ENCODE results near the gene RRAD.

DNA sequence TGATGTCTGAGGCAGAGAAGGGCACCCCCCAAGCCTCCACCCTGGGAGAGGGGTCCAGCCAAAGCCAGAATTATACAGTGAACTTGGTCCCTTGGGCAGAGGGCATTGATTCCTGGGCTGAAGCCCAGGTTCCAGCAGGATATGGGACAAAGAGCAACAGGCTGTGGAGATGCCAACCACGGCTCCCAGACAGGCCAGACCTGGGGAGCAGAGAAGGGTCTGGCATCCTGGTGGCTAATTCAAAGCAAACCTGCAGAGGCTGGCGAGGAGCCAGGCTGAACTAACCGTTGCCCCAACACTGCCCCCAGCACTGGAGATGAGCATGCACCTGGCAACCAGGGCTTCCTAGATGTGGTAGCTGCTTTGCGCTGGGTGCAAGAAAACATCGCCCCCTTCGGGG is 38.7 kb upstream of the RRAD start:
- TF ChIP-seq, protein P1, sequence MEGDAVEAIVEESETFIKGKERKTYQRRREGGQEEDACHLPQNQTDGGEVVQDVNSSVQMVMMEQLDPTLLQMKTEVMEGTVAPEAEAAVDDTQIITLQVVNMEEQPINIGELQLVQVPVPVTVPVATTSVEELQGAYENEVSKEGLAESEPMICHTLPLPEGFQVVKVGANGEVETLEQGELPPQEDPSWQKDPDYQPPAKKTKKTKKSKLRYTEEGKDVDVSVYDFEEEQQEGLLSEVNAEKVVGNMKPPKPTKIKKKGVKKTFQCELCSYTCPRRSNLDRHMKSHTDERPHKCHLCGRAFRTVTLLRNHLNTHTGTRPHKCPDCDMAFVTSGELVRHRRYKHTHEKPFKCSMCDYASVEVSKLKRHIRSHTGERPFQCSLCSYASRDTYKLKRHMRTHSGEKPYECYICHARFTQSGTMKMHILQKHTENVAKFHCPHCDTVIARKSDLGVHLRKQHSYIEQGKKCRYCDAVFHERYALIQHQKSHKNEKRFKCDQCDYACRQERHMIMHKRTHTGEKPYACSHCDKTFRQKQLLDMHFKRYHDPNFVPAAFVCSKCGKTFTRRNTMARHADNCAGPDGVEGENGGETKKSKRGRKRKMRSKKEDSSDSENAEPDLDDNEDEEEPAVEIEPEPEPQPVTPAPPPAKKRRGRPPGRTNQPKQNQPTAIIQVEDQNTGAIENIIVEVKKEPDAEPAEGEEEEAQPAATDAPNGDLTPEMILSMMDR (IDR thresholded peaks at IDR 0.05; ENCODE audit: low read depth, low read length, poor library complexity, severe bottlenecking), result no peak
- TF ChIP-seq EZH2phosphoT487 (IDR thresholded peaks at IDR 0.05; ENCODE audit: borderline replicate concordance, low read length), result no peak

Data from DOHH2 (cell line).